ENCODE data around the gene NTN3.

The NTN3 gene

GRCh38 chr16:2497695-2498484, 26.8 kb downstream of the NTN3 start:
- no peak for DNase-seq

GRCh38 chr16:2498531-2499253, 27.6 kb downstream of the NTN3 start:
- no peak for DNase-seq

- no peak for DNase-seq
Measured at GRCh38 chr16:2499454-2499853, 28.4 kb downstream of the NTN3 start.

GRCh38 chr16:2499890-2500429, 28.9 kb downstream of the NTN3 start:
- no peak for DNase-seq

DNA sequence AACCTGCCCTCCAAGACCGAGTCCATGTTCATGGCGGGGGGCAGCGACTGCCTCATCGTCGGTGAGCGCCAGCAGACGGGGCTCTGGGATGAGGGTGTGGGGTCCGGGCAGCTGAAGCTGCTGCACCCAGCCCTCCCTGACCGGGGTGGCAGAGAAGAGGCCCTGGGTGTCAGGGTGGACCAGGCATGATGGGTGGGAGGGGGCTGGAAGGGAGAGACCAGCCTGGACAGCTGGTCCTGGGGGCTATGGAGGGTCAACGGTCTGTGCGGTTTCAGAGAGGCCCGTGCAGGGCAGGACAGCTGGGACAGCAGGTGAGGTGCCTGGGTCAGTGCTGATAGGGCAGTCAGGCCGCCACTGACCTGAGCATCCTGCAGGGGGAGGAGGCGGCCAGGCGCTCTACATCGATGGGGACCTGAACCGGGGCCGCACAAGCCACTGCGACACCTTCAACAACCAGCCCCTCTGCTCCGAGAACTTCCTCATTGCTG, 29.4 kb downstream of the NTN3 start:
- DNase-seq = no peak

DNA sequence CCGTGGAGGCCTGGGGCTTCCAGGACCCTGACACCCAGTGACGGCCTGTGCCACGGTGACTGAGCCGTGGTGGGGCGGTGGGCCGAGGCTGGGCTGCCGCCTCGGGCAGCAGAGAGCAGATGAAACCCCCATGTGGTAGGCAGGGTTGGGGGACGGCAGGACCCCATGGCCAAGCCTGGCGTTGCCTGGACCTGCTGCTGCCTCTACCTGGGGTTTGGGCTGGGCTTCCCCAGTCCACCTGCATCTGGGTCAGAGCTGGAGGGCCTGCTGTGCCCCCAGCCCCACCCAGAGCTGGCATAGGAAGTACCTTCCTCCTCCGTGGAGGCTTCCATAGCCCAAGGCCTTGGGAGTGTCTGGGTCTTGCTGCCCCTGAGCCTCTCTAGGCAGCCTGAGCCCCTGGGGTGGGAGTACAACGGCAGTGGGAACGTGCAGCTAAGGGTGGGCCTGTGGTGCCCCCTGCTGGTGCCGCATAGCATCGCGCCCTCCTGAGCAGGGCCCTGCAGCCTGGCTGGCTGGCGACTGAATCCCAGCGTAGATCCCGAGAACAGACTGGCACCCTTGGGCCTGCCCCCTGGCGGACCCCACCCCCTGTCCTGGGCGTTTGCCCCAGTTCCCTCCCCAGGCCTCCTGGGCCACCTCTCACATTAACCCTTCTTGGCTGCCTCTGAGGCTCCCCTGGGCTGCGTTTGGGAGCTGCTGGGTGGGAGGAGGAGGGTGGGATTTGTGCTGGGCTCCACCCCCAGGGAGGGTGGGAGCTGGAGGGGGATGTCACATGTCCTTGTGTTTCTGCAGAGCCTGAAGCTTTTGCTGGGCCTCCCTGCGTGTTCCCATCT, 30.0 kb downstream of the NTN3 start:
- DNase-seq = peak; percentile 3

DNA sequence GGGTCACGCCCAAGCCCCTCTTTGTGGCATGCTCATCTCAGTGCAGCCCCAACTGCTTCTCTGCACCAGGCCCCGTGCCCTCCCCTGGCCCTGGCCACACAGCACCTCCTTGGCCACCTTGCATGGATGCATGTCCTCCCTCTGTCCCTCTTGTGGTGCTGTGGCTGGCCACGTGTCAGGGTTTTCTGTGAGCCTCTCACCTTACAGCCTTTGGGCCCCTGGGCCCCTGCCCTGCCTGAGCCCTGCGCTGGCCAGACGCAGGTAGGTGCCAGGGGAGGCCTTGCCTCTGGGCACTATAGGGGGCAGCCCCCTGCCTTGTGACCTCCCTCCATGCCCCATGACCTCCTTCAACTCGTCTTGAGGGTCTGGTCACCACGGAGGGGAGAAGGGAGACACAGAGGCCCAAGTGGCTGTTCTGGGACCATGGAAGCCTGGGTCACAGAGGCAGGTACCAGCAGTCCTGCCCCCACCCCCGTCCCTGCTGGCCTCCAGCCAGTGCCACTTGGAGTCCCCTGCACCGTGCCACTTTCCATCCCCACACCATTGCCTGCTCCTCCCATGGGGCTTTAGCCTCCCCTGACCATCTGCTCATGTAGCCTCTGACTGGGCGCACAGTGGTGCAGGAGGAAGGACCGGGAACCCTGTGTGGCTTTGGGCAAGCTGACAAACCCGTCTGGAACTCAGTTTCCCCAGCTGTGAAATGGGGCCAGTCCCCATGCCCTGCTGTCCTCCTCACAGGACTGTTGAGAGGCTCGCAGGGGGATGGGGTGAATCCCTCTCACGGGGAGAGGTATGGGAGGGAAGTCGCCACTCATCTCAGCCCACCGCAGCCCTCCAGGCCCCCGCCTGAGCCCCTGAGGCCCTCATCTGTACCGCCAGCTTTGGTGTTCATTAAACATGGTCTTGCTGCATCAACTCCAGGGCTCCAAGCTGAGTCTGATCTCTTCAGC, 31.1 kb downstream of the NTN3 start:
- no peak for DNase-seq

GRCh38 chr16:2505695-2506094, 34.6 kb downstream of the NTN3 start:
- DNase-seq = no peak

DNA sequence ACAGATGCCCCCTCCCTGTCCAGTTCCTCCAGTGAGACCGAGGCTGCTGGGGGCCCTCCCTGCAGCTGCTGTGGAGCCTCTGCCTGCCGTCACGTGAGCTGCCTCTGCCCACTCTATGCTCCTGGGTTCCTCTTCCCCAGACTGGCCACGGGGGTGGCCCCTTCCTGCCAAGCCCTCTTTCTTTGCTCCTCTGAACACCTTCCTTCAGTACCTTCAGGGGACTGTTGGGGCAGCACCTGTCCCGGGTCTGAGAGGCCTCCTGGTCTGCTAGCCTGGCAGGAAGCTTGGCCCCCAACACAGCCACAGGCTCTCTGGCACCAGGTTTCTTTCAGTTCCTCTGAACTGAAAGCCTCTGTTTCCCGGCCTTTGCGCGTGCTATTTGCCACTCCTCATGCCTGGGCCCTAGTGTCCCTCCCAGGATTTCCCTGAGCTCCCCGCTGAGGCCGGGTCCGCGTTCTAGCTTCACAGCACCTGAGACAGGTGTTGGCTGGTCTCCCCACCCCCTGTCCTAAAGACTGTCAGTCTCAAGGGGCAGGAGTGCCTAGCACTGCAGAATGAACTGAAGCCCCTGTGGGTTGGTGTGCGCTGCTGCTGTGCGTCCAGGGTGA, 36.1 kb downstream of the NTN3 start:
- DNase-seq = no peak

DNA sequence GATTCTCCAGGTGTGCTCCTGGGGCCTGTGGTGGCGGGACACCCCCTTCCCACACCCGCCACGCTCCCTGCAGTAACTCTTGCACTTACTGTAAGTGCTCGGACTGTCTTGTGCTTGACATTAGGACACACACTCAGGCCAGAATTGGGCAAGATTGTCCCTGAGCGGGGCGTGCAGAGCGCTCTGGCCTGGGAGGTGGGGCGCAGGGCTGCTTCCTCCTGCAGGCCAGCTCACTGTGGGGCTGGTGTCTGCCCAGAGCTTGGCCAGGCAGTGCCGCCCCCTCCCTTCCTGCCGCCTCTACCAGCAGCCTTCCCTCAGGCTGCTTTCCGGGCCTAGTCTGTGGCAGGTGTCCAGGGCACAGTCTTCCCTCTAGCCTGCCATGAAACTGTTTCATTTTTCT, 36.6 kb downstream of the NTN3 start:
- no peak for DNase-seq

DNA sequence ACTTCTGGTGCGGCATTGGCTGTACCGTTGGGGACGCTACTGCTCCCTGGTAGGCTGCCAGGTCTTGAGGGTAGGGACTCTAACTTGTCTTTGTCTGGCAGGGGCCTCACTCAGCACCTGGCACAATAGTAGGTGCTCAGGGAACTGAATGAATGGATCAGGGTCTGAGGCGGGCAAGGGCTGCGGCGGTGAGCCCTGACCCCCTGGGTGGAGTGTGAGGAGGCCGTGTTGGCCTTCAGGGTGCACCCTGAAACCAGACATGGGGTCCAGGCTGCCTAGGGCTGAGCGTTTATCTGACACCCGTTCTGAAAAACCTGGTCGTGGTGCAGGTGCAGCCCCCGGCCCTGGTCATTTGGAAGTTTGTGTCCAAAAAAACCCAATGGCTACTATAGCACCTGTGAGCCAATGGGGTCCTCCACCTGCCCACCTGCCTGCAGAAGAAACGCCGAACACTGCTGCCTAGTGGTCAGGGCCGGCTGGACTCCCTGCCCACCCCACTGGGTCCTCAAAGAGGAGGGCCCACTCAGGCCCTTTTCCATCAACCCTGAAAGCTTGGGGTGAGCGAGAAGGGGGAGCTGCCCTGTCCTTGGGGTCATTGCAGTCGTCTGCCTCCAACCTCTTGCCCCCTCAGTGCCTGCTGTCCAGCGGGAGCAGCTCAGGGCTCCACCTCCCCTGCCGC, 37.8 kb downstream of the NTN3 start:
- DNase-seq = no peak

- DNase-seq = no peak
Measured at GRCh38 chr16:2511128-2511800, 40.2 kb downstream of the NTN3 start.

DNA sequence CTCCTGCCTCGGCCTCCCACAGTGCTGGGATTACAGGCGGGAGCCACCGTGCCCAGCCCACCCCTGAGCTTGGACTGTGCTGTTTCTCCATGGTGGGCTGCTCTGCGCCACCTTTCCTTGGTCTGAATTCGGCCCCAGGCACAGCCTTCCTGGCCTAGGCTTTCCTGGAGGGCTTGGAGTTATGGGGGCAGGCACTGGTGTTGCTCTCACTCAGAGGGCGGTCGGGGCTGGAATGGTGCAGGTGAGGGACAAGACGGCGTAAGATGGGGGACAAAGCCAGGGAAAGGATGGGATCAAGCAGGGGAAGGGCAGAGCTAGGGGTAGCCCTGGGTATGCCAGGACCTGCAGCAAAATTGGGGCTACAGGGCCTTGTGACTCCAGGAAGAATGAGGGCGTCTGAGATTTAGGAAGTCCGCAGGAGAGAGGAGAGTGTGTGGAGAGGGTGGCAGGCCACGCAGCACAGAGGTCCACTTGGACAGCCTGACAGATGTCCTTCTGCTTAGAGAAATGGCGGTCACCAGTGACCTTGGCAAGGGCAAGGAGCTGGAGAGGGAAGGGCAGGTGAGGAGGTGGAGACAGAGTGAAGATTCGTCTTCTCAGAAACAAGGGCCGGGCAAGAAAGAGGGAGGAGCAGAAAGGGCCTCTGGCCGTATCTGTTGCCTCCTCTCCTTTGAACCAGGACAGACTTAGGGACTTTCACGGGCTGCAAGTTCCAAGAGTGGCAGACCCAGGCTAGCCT, 41.1 kb downstream of the NTN3 start:
- no peak for DNase-seq

GRCh38 chr16:2512735-2513404, 41.8 kb downstream of the NTN3 start:
- no peak for DNase-seq

- DNase-seq = peak; percentile 62
Measured at GRCh38 chr16:2513405-2514332, 42.6 kb downstream of the NTN3 start, which contains the start of gene ATP6V0C. Gene ATP6V0C, plus strand, starts transcription at chr16:2513952. Its CDS starts 152 bp downstream, at chr16:2514104.

DNA sequence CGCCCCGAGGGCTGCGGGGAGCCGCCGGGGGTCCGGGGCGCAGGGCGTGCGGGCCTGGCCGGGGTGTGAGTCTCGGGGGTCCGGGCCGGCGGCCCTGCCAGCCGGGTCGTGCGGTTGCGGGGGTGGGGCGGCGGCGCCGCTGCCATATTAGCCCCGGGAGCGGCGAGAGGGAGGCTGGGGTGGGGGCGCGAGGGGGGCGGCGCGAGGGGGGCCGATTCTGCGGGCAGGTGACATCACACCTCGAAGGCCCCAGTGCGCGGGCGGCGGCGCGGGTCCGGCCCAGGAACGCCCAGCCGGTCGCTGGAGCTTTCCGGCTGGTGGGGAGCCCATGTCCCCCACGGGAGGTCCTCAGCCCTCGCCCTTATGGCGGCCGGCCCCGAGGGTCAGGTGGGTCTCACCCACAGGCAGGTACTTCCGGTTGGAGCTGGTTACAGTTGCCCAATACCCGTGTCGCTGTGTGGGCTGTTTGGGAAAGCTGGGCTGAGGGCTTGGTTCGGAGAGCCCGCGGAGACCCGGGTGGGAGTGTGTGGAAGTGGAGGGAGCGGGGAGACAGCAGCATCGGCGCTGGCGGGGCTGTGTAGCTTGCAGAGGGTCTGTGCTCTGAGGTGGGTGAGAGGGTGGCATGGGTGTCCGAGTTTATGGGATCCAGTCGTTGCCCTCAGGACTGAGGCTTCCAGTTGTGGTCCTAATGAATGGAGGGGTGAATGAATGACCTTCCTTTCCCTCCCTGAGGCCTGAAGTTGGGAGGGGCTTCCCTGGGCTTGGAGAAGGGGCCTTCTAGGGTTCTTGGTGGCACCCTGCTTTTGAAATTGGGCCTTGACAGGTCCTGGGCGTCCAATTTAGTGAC, 43.5 kb downstream of the NTN3 start:
- DNase-seq = no peak
